ENCODE measurements around the gene RAPGEF2. TPM values are rescaled to one million over a fixed set of nuclear protein-coding genes. Genes with fewer than 3 reads are reported as not detected.
"Not testable (repeated sequence)": the region's sequence is repeated elsewhere in the genome, so short reads cannot be mapped to it uniquely, and the experiment has no call there.

RAPGEF2 gene
- total RNA-seq, 2 donors from 2014 or later: 38.2 to 46.7 TPM

DNA sequence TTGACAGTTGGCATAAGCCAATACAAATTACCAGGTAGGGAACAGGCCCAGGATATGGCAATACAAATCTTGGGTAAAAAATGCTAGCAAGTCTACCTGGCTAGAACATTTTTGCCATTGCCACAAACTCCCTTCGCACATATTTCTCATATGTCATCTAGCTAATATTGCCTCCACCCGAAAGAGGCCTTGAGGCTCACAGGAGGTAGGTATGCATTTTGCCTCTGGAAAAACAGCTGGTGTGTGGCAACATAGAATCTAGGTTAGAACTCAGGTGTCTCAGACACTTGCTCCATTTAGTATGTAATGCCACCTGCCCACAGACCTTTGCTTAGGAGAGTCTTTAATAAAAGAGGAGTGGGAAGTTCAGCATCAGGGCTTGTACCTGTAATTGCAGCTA, 16.3 kb upstream of the RAPGEF2 start:
- DNase-seq (no peak), ATAC-seq (no peak)
- no peak overlapping the region for H3K27ac ChIP-seq
- WGBS, 2 donors: 92 to 97% methylated on average over 2 of the region's 2 CpGs
- TF ChIP-seq, protein P1, sequence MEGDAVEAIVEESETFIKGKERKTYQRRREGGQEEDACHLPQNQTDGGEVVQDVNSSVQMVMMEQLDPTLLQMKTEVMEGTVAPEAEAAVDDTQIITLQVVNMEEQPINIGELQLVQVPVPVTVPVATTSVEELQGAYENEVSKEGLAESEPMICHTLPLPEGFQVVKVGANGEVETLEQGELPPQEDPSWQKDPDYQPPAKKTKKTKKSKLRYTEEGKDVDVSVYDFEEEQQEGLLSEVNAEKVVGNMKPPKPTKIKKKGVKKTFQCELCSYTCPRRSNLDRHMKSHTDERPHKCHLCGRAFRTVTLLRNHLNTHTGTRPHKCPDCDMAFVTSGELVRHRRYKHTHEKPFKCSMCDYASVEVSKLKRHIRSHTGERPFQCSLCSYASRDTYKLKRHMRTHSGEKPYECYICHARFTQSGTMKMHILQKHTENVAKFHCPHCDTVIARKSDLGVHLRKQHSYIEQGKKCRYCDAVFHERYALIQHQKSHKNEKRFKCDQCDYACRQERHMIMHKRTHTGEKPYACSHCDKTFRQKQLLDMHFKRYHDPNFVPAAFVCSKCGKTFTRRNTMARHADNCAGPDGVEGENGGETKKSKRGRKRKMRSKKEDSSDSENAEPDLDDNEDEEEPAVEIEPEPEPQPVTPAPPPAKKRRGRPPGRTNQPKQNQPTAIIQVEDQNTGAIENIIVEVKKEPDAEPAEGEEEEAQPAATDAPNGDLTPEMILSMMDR (IDR thresholded peaks at IDR 0.05): no peak
- TF ChIP-seq POLR2A (IDR thresholded peaks at IDR 0.05): no peak
- no peaks in the 10 kb centered on the region for H3K4me1 ChIP-seq
- intact Hi-C loops (cut with DNase I): no loop called here
- no peaks in the 10 kb centered on the region for H3K9me3 ChIP-seq
- H3K27me3 ChIP-seq: no peaks in the 10 kb centered on the region
- no peaks in the 10 kb centered on the region for H3K36me3 ChIP-seq (replicated peaks in 1 of 2; ENCODE audit: insufficient read depth in 1 of 2, low read depth in 2 of 2)
- H3K4me3 ChIP-seq: no peak overlapping the region

DNA sequence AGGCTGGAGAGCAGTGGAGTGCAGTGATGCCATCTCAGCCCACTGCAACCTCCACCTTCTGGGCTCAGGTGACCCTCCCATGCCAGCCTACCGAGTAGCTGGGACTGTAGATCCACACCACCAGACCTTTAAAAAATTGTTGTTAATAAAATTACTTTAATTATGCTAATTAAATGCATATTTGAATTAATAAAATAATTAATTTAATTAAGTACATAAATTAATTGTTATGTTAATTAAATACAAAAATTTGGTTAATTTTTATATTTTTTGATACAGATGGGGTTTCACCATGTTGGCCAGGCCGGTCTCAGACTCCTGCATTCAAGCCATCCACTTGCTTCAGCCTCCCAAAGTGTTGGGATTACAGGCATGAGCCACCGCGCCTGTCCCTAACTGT, 12.6 kb upstream of the RAPGEF2 start:
- ATAC-seq: no peak
- H3K27me3 ChIP-seq: no peaks in the 10 kb centered on the region
- H3K4me1 ChIP-seq: no peaks in the 10 kb centered on the region
- no peaks in the 10 kb centered on the region for H3K9me3 ChIP-seq
- no peak overlapping the region for H3K27ac ChIP-seq
- no peaks in the 10 kb centered on the region for H3K36me3 ChIP-seq (replicated peaks in 1 of 2; ENCODE audit: insufficient read depth in 1 of 2, low read depth in 2 of 2)
- DNase-seq: no peak
- intact Hi-C loops (cut with DNase I): no loop called here
- no peak for TF ChIP-seq POLR2A (IDR thresholded peaks at IDR 0.05)
- TF ChIP-seq, protein P1 (IDR thresholded peaks at IDR 0.05): no peak
- 89 to 91% methylated on average over 4 of the region's 4 CpGs for WGBS, 2 donors
- no peak overlapping the region for H3K4me3 ChIP-seq

DNA sequence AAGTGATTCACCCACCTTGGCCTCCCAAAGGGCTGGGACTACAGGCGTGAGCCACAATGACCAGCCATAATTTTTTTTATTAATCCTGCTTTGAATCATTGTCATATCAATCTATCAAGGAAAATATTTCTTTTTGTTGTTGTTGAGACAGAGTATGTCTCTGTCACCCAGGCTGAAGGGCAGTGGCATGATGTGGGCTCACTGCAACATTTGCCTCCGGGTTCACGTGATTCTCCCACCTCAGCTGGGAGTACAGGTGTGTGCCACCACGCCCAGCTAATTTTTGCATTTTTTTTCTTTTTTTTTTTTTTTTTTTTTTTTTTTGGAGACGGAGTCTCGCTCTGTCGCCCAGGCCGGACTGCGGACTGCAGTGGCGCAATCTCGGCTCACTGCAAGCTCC, 8.7 kb upstream of the RAPGEF2 start:
- H3K27ac ChIP-seq; DNase-seq; H3K4me1 ChIP-seq; H3K9me3 ChIP-seq; H3K27me3 ChIP-seq; H3K36me3 ChIP-seq (replicated peaks in 1 of 2; ENCODE audit: insufficient read depth in 1 of 2, low read depth in 2 of 2); ATAC-seq; intact Hi-C loops (cut with DNase I); H3K4me3 ChIP-seq: not testable (repeated sequence)
- WGBS, 2 donors: 91 to 96% methylated on average over 4 to 8 of the region's 11 CpGs

DNA sequence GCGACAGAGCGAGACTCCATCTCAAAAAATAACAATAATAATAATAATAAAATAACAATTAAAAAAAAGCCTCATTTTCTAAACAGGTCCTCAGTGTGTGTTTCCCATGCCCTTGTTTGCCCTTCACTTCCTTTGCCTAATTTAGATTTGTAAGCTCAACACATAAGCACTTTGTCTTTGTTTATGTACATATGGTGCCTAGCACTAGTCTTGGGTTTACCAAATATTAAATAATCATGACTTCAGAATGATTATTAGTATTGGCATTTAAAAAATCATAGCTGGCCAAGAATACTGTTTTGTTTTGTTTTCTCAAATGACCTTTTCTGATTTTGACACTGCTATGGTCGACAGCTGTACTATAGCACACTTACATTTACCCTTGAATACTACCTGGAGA, 6.4 kb upstream of the RAPGEF2 start:
- Histone ChIP-seq H3K4me3 (no peak overlapping the region), H3K36me3 (replicated peaks in 1 of 2; ENCODE audit: insufficient read depth in 1 of 2, low read depth in 2 of 2) (no peaks in the 10 kb centered on the region), H3K27ac (no peak overlapping the region), H3K4me1 (no peaks in the 10 kb centered on the region), H3K27me3 (no peaks in the 10 kb centered on the region), H3K9me3 (no peaks in the 10 kb centered on the region)
- TF ChIP-seq, protein P1 (IDR thresholded peaks at IDR 0.05): no peak
- no peak for TF ChIP-seq POLR2A (IDR thresholded peaks at IDR 0.05)
- WGBS, 2 donors: 74 to 79% methylated on average over 3 of the region's 3 CpGs
- DNase-seq (no peak), ATAC-seq (no peak)
- intact Hi-C loops (cut with DNase I): no loop called here

DNA sequence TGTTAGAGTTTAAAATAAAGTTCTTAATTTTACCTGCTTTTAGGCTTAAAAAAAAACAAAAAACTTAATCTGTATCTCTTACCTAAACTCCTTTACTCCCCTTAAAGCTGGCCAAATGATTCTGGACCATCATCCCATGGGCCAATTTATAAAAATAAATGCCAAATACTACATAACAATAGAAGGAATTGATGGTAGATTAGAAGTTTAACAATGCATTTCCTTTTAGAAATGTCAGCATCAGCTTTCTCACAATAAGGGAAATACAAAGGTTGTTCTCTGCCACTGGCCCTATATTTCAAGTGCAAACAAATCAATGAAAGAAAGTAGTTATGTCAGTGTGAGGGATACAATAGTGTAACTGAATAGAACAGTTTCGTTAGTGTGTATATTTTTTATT, 5.7 kb upstream of the RAPGEF2 start:
- H3K27me3 ChIP-seq: no peaks in the 10 kb centered on the region
- WGBS, 2 donors: 61 to 69% methylated on average over 1 of the region's 1 CpG
- no peak for ATAC-seq

More for the DNA sequence above, 5.7 kb upstream of the RAPGEF2 start:
- no peaks in the 10 kb centered on the region for H3K9me3 ChIP-seq
- no peak for TF ChIP-seq POLR2A (IDR thresholded peaks at IDR 0.05)
- TF ChIP-seq, protein P1 (IDR thresholded peaks at IDR 0.05): no peak
- peaks cover 4% of the 10 kb centered on the region for H3K4me1 ChIP-seq
- no peak overlapping the region for H3K4me3 ChIP-seq
- H3K36me3 ChIP-seq (replicated peaks in 1 of 2; ENCODE audit: insufficient read depth in 1 of 2, low read depth in 2 of 2): no peaks in the 10 kb centered on the region
- intact Hi-C loops (cut with DNase I): no loop called here
- H3K27ac ChIP-seq: no peak overlapping the region
- DNase-seq: no peak
